GM23248 (cell line): Measurements from ENCODE around the gene ADAT3. TPM values are rescaled to one million over a fixed set of nuclear protein-coding genes. Genes with fewer than 3 reads are reported as not detected.

ENCODE experiments used
- DNase-seq: peaks from one replicate; pipeline ENCODE4 v3.0.0-alpha.2; 2015
- H2AFZ ChIP-seq: fragments of 200-600 bp; sonication (generic); 2 replicates; pipeline ENCODE4 v1.6.1; 2016; ENCODE audit warnings: antibody characterized with exemption
- H3F3A ChIP-seq: fragments of 200-600 bp; sonication (generic); 2 replicates; pipeline ENCODE4 v1.6.1; 2016; ENCODE audit warnings: mild to moderate bottlenecking, antibody characterized with exemption, mixed run types; ENCODE audit not compliant: insufficient read depth
- H3K27ac ChIP-seq: fragments of 200-600 bp; sonication (generic); 2 replicates; pipeline ENCODE4 v1.5.1; 2016; ENCODE audit warnings: mild to moderate bottlenecking
- H3K27me3 ChIP-seq: fragments of 200-600 bp; sonication (generic); replicated peaks from 2 replicates; pipeline ENCODE4 v1.6.1; 2016; ENCODE audit warnings: mild to moderate bottlenecking; ENCODE audit not compliant: insufficient read depth
- H3K36me3 ChIP-seq: fragments of 200-600 bp; sonication (generic); 2 replicates; pipeline ENCODE4 v1.6.1; 2016; ENCODE audit warnings: low read depth, mild to moderate bottlenecking
- H3K4me1 ChIP-seq: fragments of 200-600 bp; sonication (generic); 2 replicates; pipeline ENCODE4 v1.6.1; 2016; ENCODE audit warnings: mild to moderate bottlenecking; ENCODE audit not compliant: insufficient read depth
- H3K4me2 ChIP-seq: fragments of 200-600 bp; sonication (generic); one replicate; pipeline ENCODE4 v1.6.1; 2016; ENCODE audit warnings: mild to moderate bottlenecking; ENCODE audit not compliant: unreplicated experiment
- H3K4me3 ChIP-seq: fragments of 200-600 bp; sonication (generic); 2 replicates; pipeline ENCODE4 v1.5.1; 2016; ENCODE audit warnings: mild to moderate bottlenecking
- H3K79me2 ChIP-seq: fragments of 200-600 bp; sonication (generic); 2 replicates; pipeline ENCODE4 v1.6.1; 2016; ENCODE audit warnings: mild to moderate bottlenecking; ENCODE audit not compliant: insufficient read depth
- H3K9ac ChIP-seq: fragments of 200-600 bp; sonication (generic); 2 replicates; pipeline ENCODE4 v1.6.1; 2016; ENCODE audit warnings: mild to moderate bottlenecking
- H3K9me2 ChIP-seq: fragments of 200-600 bp; sonication (generic); 2 replicates; pipeline ENCODE4 v1.6.1; 2016; ENCODE audit warnings: mixed run types, mild to moderate bottlenecking, moderate library complexity; ENCODE audit not compliant: insufficient read depth
- H3K9me3 ChIP-seq: fragments of 200-600 bp; sonication (generic); one replicate; pipeline ENCODE4 v1.6.1; 2017; ENCODE audit warnings: low read depth
- H4K20me1 ChIP-seq: fragments of 200-600 bp; sonication (generic); 2 replicates; pipeline ENCODE4 v1.6.0; 2016; ENCODE audit not compliant: insufficient read depth
- EZH2 ChIP-seq: fragments of 200-600 bp; sonication (generic); IDR thresholded peaks from 2 replicates; pipeline ENCODE4 v1.6.1; 2018; ENCODE audit warnings: antibody characterized with exemption, mild to moderate bottlenecking; ENCODE audit not compliant: insufficient read depth, poor library complexity, severe bottlenecking
- EZH2phosphoT487 ChIP-seq: fragments of 200-600 bp; sonication (generic); IDR thresholded peaks from 2 replicates; pipeline ENCODE4 v1.6.1; 2018; ENCODE audit warnings: antibody characterized with exemption, moderate library complexity, mild to moderate bottlenecking, low read depth; ENCODE audit not compliant: insufficient read depth
- WGBS, 2 experiments: methylation state at CpG; one replicate each; pipeline ENCODE4 v1.1.6; 2015 to 2017; ENCODE audit warnings: low lambda C conversion rate in 2 of 2, low coverage in 1 of 2; ENCODE audit errors: missing lambda C conversion rate in 2 of 2; 5-methylcytosine and 5-hydroxymethylcytosine counted together
- in situ Hi-C: fragments of 300-500 bp; cut with MboI; formaldehyde crosslinking; loops from 2 replicates; pipeline ENCODE4 v1.15.0; 2020
- polyA plus RNA-seq: library from polyadenylated mRNA; unstranded; fragments of >200 nt; fragmentation: Nextera tagmentation; extraction: Ambion mirVana; gene quantifications from 2 replicates; pipeline ENCODE4 v1.2.1, GENCODE V29; 2016
- total RNA-seq: library from RNA; depleted of rRNA; stranded (reverse); fragments of >200 nt; shearing (Covaris generic); gene quantifications from 2 replicates; pipeline ENCODE4 v1.2.3, GENCODE V29; 2014

ADAT3 gene
- total and polyA plus RNA-seq, 2 experiments from 2014 or later, result 0.22 to 3.2 TPM

DNA sequence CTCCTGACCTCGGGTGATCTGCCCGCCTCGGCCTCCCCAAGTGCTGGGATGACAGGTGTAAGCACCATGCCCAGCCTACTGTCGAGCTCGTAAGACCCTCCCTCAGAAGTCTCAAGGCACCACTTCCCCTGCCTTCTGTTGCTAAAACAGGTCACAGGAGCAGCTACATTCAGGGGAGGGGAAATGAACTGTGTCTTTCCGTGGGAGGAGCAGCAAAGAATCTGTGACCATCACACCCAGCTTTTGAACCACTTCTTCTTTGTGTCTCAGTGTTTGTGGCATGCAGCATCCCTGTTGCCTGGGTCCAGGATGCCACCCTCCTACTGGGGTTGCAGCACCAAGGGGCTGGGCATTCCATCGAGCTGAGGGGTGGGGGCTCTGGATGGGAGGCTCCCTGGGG, 28.0 kb downstream of the ADAT3 start:
- no peak overlapping the region for H2AFZ ChIP-seq
- no peaks in the 10 kb centered on the region for H4K20me1 ChIP-seq
- no peaks in the 10 kb centered on the region for H3K27me3 ChIP-seq
- DNase-seq, result no peak
- H3K4me1 ChIP-seq, result peaks cover 4% of the 10 kb centered on the region; the same call in 1 of the 2 replicates
- no peaks in the 10 kb centered on the region for H3K9me3 ChIP-seq
- TF ChIP-seq EZH2phosphoT487, result no peak
- no peak for TF ChIP-seq EZH2
- H3K79me2 ChIP-seq, result no peaks in the 10 kb centered on the region
- H3K4me3 ChIP-seq, result no peak overlapping the region
- H3K36me3 ChIP-seq, result no peaks in the 10 kb centered on the region
- in situ Hi-C loops, result loop anchor here (10.0 kb wide), 1 partner anchor 152 kb away; no protein-coding TSS in a partner anchor
- H3K27ac ChIP-seq, result no peak overlapping the region
- H3F3A ChIP-seq, result no peaks in the 10 kb centered on the region; the same call in 1 of the 2 replicates
- no peak overlapping the region for H3K9ac ChIP-seq
- H3K9me2 ChIP-seq, result no peaks in the 10 kb centered on the region
- WGBS, 2 experiments, result 58 to 64% methylated on average over 7 of the region's 7 CpGs
- H3K4me2 ChIP-seq, result no peak overlapping the region

DNA sequence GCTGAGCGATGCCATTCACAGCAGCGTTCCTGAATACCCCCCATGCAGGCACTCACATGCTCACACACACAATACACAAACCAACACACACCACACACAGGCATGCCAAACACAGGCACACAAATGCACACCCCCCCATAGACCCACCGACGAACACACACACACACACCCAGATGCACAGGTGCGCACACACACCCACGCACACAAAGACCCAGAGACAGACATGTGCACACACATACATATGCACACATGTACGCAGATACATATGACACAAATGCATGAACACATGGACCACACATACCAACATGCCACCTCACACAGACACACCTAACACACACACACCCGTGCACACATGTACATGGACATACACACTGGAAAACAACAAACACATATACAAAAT, 28.7 kb downstream of the ADAT3 start:
- DNase-seq, result no peak
- no peaks in the 10 kb centered on the region for H3F3A ChIP-seq
- no peak overlapping the region for H3K4me2 ChIP-seq
- H3K27me3 ChIP-seq, result no peaks in the 10 kb centered on the region
- TF ChIP-seq EZH2phosphoT487 (no peak), EZH2 (no peak)
- no peak overlapping the region for H3K27ac ChIP-seq
- no peak overlapping the region for H3K9ac ChIP-seq
- WGBS, 2 experiments, result 81 to 83% methylated on average over 8 of the region's 8 CpGs
- peaks cover 4% of the 10 kb centered on the region; the same call in 1 of the 2 replicates for H3K4me1 ChIP-seq
- H3K36me3 ChIP-seq, result no peaks in the 10 kb centered on the region
- no peaks in the 10 kb centered on the region for H3K79me2 ChIP-seq
- in situ Hi-C loops, result loop anchor here (10.0 kb wide), 1 partner anchor 151 kb away; no protein-coding TSS in a partner anchor
- H3K4me3 ChIP-seq, result no peak overlapping the region
- no peaks in the 10 kb centered on the region for H3K9me2 ChIP-seq
- H2AFZ ChIP-seq, result no peak overlapping the region
- no peaks in the 10 kb centered on the region for H4K20me1 ChIP-seq
- no peaks in the 10 kb centered on the region for H3K9me3 ChIP-seq

DNA sequence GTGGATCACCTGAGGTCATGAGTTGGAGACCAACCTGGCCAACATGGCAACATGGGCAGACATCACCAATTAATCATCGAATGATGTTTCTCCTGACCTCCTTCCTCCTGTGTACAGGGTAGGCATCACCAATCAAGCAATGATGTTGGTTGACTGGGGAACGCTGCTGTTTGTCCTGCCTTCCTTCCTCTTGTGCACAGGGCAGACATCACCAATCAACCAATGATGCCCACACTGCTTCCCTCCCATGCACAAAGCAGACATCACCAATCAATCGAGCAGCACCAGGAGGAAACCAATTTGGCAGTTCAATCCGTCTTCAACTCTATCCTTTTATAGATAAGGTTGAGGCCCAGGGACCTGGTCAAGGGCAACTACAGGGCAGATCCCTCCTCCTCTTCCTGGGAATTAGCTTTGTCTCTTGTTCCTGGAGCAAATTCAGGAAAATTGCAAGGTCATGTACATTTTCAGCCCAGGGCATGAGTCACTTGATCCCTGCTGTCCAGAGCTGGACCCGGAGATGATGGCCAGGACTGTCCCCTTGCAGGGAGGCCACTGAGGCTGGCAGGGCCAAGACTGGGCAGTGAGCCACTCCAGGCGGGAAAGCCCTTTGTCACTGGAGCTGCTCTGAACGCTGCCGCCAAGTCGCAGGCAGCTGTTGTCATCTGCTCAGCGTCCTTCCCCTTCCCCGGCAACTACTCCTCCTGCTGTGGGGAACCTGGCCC, 30.4 kb downstream of the ADAT3 start:
- Histone ChIP-seq H3K4me2 (no peak overlapping the region), H3K9ac (no peak overlapping the region), H3K27me3 (no peaks in the 10 kb centered on the region), H3K9me2 (no peaks in the 10 kb centered on the region), H2AFZ (no peak overlapping the region), H4K20me1 (no peaks in the 10 kb centered on the region), H3K36me3 (no peaks in the 10 kb centered on the region), H3K4me3 (no peak overlapping the region), H3K27ac (no peak overlapping the region), H3K9me3 (no peaks in the 10 kb centered on the region), H3K79me2 (no peaks in the 10 kb centered on the region), H3F3A (peaks cover 15% of the 10 kb centered on the region), H3K4me1 (peaks cover 9% of the 10 kb centered on the region)
- peak; percentile 27 for DNase-seq
- TF ChIP-seq EZH2phosphoT487, result no peak
- no peak for TF ChIP-seq EZH2
- in situ Hi-C loops, result loop anchor here (10.0 kb wide), 1 partner anchor 149 kb away; no protein-coding TSS in a partner anchor
- WGBS, 2 experiments, result 34 to 38% methylated on average over 11 of the region's 11 CpGs

GRCh38 chr19:1936430-1936829, 31.2 kb downstream of the ADAT3 start:
- H4K20me1 ChIP-seq, result no peaks in the 10 kb centered on the region
- H3K79me2 ChIP-seq, result peaks cover 2% of the 10 kb centered on the region; the same call in 1 of the 2 replicates
- no peaks in the 10 kb centered on the region for H3K36me3 ChIP-seq
- peaks cover 9% of the 10 kb centered on the region for H3K4me1 ChIP-seq
- no peak overlapping the region for H3K4me3 ChIP-seq
- WGBS, 2 experiments, result 75 to 85% methylated on average over 3 of the region's 3 CpGs
- H3K27me3 ChIP-seq, result no peaks in the 10 kb centered on the region
- no peak for DNase-seq
- no peak overlapping the region for H3K4me2 ChIP-seq
- no peak overlapping the region for H2AFZ ChIP-seq
- TF ChIP-seq EZH2phosphoT487 (no peak), EZH2 (no peak)
- H3K9ac ChIP-seq, result no peak overlapping the region
- no peak overlapping the region for H3K27ac ChIP-seq
- H3F3A ChIP-seq, result peaks cover 15% of the 10 kb centered on the region
- no peaks in the 10 kb centered on the region for H3K9me3 ChIP-seq
- H3K9me2 ChIP-seq, result no peaks in the 10 kb centered on the region
- in situ Hi-C loops, result loop anchor here (10.0 kb wide), 1 partner anchor 148 kb away; no protein-coding TSS in a partner anchor
